ENCODE measurements around the gene ALDH16A1. TPM values are rescaled to one million over a fixed set of nuclear protein-coding genes. Genes with fewer than 3 reads are reported as not detected.

Gene ALDH16A1
- total and polyA plus RNA-seq, 10 of the 15 experiments (the other 5 are each of a cell fraction or from before 2014, with no cell fraction given): 1.7 to 49.3 (median 18.1) TPM

DNA sequence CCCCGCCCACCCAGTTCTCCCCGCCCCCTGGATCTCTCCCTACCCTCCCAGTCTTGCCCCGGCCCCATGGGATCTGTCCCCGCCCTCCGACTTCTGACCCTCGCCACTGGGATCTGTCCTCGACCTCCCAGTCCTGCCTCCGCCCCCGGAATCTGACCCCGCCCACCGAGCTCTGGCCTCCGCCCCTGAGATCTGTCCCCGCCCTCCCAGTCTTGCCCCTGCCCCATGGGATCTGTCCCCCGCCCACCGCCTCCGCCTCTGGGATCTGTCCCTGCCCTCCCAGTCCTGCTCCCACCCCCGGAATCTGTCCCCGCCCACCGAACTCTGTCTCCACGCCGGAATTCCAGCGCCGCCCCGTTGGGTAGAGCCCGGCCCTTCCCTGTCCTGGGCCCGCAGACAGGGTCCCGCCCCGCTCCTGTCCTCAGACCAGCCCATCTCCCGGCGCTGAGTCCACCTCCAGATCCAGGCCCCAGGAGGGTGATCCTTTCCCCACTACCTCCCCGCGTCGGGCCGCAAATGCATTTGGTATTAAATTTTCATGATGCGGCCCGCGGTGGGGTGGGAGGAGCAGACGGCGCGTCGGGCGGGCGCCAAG, 10.2 kb upstream of the ALDH16A1 start:
- under 1% methylated on average over 15 of the region's 43 CpGs for WGBS (ENCODE audit: insufficient coverage, insufficient replicate concordance, low lambda C conversion rate, missing lambda C conversion rate)
- H3K9ac ChIP-seq (ENCODE audit: control insufficient read depth, insufficient read depth, low read length): peak overlapping the region; percentile 5; the same call in 1 of the 2 replicates
- in situ Hi-C loops (cut with MboI): no loop called here
- no peaks in the 10 kb centered on the region for H4K20me1 ChIP-seq (ENCODE audit: control insufficient read depth, insufficient read depth)
- peaks cover 0 to 3% of the 10 kb centered on the region in 2 experiments; a peak in 2 of 4 replicates for H3K36me3 ChIP-seq (ENCODE audit: control insufficient read depth in 2 of 2, insufficient read depth in 2 of 2, low read length in 1 of 2)
- ChIA-PET POLR2A (interaction anchor here (1.0 to 1.5 kb wide), 4 partner anchors 9 to 52 kb away, joined by 3 to 5 read pairs (median 4); partner anchors contain the start of gene PIH1D1), CTCF (interaction anchor here (0.6 to 4.9 kb wide), 12 partner anchors 9 to 218 kb away, joined by 3 to 47 read pairs (median 4); partner anchors contain the start of genes ALDH16A1 and PIH1D1), RAD21 (ENCODE audit: unreplicated experiment) (interaction anchor here (0.5 to 1.8 kb wide), 12 partner anchors 9 to 249 kb away, joined by 3 to 15 read pairs (median 4); partner anchors contain the start of genes PIH1D1 and SCAF1), SMC1A (ENCODE audit: uncharacterized antibody, unreplicated experiment) (interaction anchor here (1.5 to 3.0 kb wide), 4 partner anchors 27 to 217 kb away, joined by 4 to 14 read pairs (median 4); no protein-coding TSS in a partner anchor)
- H3K4me3 ChIP-seq: peak overlapping the region; percentile 81
- intact Hi-C loops (cut with micrococcal nuclease; ENCODE audit: unreplicated experiment): loop anchor here (1.0 kb wide), 7 partner anchors 27 to 217 kb away; partner anchors contain the start of gene FLT3LG
- peaks cover 9 to 23% of the 10 kb centered on the region in 2 experiments for H3K27me3 ChIP-seq (replicated peaks in 1 of 2; ENCODE audit: control insufficient read depth in 2 of 2, insufficient read depth in 2 of 2, low read length in 1 of 2)
- no peaks in the 10 kb centered on the region for H3K4me1 ChIP-seq (ENCODE audit: control insufficient read depth, insufficient read depth, low read length)
- FAIRE-seq: no peak
- no peaks in the 10 kb centered on the region for H3K9me3 ChIP-seq (replicated peaks; ENCODE audit: control insufficient read depth, insufficient read depth, low read length)
- H3K4me2 ChIP-seq (ENCODE audit: control insufficient read depth, insufficient read depth): peak overlapping the region; percentile 62
- DNase-seq (ENCODE audit: low read depth, low spot score): no peak
- peak overlapping the region; percentile 76 for H2AFZ ChIP-seq (ENCODE audit: control insufficient read depth, low read depth, low read length)
- no peak for TF ChIP-seq CBX3 (IDR thresholded peaks at IDR 0.05; ENCODE audit: borderline replicate concordance, low read depth)
- peak in 1 of 2 experiments; percentile 78; a peak in 1 of 3 replicates for TF ChIP-seq EGR1 (IDR thresholded peaks at IDR 0.05; ENCODE audit: borderline replicate concordance in 1 of 2, low read depth in 2 of 2, low read length in 2 of 2)
- no TSS peak for BruUV-seq (replicated peaks)
- peak; percentile 68 for ATAC-seq
- H3K79me2 ChIP-seq (ENCODE audit: control insufficient read depth, insufficient read depth, low read length): no peaks in the 10 kb centered on the region
- no peak overlapping the region; the same call in 1 of the 2 replicates for H3K27ac ChIP-seq (ENCODE audit: control insufficient read depth, insufficient read depth)

Measured in GM12878 (cell line).